NCI-H1417 (cell line): ENCODE measurements around the gene SIT1.

Source experiments
- DNase-seq, 3 experiments: peaks; one replicate each; lab custom pipeline; 2025; lab: John Stamatoyannopoulos, UW

Gene SIT1

DNA sequence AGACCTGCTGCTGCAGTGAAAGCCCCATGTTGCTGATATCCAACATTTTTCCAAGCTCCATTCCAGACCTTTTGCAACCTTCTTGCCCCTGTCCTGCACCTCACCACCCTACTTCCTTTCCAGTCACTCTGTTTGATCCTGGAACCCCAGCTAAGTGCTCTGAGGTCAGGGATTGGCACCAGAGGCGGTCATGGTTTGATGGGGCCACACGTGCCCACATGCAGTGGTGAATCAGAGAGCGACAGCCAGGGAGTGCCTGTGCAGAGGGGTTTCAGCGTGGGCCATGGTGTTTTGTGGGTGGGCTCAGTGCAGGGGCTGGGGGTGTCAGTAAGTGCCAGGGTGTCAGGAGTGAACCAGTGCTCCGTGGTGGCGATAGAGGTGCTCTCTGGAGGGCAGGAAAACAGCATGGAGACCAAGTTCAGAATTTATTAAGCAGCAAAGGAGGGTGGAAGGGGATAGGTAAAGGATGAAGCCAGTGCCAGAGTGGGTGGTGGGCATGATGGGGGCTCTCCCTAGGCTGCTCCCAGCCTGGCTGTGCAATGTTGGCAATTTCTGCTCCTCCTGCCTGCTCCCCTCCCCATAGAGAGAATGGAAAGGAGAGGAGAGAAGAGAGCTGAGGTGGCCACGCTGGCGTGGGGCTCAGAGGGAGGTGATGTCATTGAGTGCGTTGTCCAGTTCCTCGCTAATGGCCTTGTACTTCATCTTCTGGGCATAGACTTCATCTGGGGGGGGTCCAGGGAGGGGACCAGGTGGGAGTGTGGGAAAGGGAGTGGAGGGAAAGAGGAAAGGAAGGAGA is 32.0 kb upstream of the SIT1 start:
- no peak for DNase-seq

- DNase-seq, result no peak
These were observed 31.3 kb upstream of the SIT1 start for GRCh38 chr9:35682051-35682450.

- no peak for DNase-seq
These were observed 30.7 kb upstream of the SIT1 start for GRCh38 chr9:35681341-35682002.

DNA sequence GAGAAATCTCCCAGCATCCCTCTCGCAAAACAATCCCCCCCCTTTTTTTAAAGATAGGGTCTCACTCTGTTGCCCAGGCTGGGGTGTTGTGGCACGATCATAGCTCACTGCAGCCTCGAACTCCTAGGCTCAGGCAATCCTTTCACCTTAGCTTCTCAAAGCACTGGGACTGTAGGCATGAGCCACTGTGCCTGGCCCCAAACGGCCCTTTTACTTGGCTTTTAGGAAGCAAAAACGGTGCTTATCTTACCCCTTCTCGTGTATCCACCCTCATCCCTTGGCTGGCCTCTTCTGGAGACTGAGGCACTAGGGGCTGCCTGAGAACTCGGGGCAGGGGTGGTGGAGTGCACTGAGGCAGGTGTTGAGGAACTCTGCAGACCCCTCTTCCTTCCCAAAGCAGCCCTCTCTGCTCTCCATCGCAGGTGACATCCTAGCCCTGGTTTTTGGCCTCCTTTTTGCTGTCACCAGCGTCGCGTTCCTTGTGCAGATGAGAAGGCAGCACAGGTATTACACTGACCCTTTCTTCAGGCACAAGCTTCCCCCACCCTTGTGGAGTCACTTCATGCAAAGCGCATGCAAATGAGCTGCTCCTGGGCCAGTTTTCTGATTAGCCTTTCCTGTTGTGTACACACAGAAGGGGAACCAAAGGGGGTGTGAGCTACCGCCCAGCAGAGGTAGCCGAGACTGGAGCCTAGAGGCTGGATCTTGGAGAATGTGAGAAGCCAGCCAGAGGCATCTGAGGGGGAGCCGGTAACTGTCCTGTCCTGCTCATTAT is 29.8 kb upstream of the SIT1 start:
- DNase-seq, result no peak

- no peak for DNase-seq
These were observed 29.1 kb upstream of the SIT1 start for GRCh38 chr9:35679766-35680330.

DNA sequence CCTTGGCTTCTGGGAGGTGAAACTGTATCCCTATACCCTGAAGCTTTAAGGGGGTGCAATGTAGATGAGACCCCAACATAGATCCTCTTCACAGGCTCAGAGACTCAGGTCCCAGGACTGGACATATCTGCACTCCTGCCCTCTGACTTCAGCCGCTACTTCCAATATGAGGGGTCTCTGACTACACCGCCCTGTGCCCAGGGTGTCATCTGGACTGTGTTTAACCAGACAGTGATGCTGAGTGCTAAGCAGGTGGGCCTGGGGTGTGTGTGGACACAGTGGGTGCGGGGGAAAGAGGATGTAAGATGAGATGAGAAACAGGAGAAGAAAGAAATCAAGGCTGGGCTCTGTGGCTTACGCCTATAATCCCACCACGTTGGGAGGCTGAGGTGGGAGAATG is 28.4 kb upstream of the SIT1 start:
- DNase-seq, result no peak

- peak in 2 of 3 experiments; percentile 18 to 49 for DNase-seq
These were observed 25.1 kb upstream of the SIT1 start for GRCh38 chr9:35675732-35676392.

GRCh38 chr9:35675204-35675603 is 24.5 kb upstream of the SIT1 start:
- DNase-seq, result no peak

DNA sequence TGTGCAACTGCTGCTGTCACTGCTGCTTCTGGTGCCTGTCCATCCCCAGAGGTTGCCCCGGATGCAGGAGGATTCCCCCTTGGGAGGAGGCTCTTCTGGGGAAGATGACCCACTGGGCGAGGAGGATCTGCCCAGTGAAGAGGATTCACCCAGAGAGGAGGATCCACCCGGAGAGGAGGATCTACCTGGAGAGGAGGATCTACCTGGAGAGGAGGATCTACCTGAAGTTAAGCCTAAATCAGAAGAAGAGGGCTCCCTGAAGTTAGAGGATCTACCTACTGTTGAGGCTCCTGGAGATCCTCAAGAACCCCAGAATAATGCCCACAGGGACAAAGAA is 23.3 kb upstream of the SIT1 start:
- no peak for DNase-seq

DNA sequence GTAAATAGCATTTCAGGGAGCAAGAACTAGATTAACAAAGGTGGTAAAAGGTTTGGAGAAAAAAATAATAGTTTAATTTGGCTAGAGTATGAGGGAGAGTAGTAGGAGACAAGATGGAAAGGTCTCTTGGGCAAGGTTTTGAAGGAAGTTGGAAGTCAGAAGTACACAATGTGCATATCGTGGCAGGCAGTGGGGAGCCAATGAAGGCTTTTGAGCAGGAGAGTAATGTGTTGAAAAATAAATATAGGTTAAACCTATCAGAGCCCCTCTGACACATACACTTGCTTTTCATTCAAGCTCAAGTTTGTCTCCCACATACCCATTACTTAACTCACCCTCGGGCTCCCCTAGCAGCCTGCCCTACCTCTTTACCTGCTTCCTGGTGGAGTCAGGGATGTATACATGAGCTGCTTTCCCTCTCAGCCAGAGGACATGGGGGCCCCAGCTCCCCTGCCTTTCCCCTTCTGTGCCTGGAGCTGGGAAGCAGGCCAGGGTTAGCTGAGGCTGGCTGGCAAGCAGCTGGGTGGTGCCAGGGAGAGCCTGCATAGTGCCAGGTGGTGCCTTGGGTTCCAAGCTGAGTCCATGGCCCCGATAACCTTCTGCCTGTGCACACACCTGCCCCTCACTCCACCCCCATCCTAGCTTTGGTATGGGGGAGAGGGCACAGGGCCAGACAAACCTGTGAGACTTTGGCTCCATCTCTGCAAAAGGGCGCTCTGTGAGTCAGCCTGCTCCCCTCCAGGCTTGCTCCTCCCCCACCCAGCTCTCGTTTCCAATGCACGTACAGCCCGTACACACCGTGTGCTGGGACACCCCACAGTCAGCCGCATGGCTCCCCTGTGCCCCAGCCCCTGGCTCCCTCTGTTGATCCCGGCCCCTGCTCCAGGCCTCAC is 22.6 kb upstream of the SIT1 start, which contains the start of gene CA9:
Gene CA9, plus strand, starts transcription at position 797 of the 893 bp plus-strand sequence. Its CDS starts 32 bp downstream, at position 829.
- no peak for DNase-seq

GRCh38 chr9:35669331-35670145 is 18.8 kb upstream of the SIT1 start:
- DNase-seq, result no peak

DNA sequence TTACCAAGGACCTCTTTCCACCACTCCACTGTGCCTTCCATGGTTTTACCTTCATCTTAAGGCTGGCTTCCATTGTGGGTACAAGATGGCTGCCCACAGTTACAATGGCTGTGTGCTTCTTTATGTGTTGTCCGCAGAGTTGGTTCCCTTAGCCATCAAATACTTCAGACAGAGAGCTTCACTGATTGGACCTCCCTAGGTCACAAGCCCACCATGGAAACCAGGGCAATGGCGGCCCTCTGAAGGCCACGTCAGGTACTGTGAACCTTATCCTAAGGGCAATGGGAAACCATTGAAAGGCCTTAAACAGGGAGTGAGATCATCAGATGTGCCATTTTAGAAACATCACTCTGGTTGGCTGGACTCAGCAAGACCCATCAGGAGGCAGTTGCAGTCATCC is 17.2 kb upstream of the SIT1 start:
- DNase-seq, result no peak

DNA sequence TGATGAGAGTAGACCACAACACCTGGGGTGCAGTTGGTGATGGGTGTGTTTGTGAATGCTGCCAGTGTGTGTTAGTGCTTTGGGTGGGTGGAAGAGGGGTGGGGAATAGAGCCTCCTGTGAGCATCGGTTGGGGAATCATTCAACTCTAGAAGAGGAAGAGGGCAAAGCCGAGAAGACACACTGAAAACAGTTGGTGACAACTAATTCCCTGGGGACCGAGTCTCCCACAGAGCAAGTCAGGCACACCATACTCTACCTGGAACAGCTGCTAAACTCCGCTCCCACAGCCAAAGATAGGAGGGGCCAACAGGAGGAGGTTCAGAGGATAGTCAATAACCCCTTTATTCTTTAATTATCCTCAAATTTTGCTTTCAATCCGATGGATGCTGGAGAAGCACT is 15.8 kb upstream of the SIT1 start:
- DNase-seq, result no peak

GRCh38 chr9:35666045-35666444 is 15.3 kb upstream of the SIT1 start:
- no peak for DNase-seq

GRCh38 chr9:35665471-35665818 is 14.7 kb upstream of the SIT1 start:
- DNase-seq, result no peak

DNA sequence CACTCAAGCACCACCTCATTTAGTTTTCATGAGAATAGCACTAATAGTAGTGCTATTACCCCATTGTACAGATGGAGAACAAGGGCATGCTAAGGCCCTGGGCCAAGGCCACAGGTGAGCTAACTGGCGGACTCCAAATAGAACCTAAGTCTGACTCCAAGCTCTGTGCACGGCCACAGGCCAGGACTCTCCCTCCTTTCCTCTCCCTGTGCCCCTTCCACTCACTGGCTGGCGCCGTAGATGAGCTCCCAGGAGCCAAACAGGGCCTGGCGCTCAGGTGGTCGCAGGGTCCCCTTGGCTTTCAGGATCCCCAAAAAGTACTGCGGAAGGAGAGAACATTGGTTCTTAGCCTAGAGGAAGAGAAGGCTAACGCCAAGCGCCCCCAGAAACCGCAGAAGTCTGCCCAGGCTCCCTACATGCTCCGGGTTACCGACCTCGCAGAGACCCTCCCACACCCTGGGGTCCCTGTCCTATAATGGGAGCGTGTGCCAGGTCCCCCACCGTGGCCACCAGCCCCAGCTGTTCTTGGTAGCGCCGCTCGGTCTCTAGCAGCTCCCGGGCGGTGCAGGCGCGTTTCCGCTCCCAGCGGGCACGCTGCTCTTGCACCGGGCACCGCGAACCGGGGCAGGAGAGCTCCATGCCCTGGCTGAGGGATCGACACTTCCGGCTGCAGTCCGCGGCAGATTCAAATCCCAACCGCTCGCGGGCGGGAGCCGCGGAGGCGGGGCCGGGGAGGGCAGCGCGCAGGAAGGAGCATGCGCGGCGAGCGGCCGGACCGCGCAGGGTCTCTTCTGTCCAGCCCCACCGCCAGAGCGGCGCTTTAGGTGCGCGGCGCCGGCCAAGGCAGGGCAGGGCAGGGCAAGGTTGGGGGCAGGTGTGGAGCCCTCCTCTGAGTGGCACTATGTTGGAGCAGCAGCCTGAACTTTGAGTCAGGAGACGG is 14.1 kb upstream of the SIT1 start, which contains the start of gene ARHGEF39:
Gene ARHGEF39, minus strand, starts transcription at position 665 of the 940 bp plus-strand sequence. Its CDS starts 26 bp downstream, at position 639.
- DNase-seq, result peak; percentile 75 to 85 (median 80)

GRCh38 chr9:35662437-35662836 is 11.7 kb upstream of the SIT1 start:
- DNase-seq, result no peak

- no peak for DNase-seq
These were observed 11.1 kb upstream of the SIT1 start for GRCh38 chr9:35661756-35662350.
